Stimulated activated CD4-positive, alpha-beta T cell treated with anti-CD3 and anti-CD28 coated beads, Interleukin-1b, Interleukin-23, amount 100 ng/mL, for 24 hours (primary cell): ENCODE results near the gene LAMA4.

Experiments
- DNase-seq, 4 experiments: peaks; one replicate each; pipeline ENCODE4 v3.0.0-alpha.2; 2020; ENCODE audit warnings: low read depth in 4 of 4, low spot score in 1 of 4

LAMA4 gene

DNA sequence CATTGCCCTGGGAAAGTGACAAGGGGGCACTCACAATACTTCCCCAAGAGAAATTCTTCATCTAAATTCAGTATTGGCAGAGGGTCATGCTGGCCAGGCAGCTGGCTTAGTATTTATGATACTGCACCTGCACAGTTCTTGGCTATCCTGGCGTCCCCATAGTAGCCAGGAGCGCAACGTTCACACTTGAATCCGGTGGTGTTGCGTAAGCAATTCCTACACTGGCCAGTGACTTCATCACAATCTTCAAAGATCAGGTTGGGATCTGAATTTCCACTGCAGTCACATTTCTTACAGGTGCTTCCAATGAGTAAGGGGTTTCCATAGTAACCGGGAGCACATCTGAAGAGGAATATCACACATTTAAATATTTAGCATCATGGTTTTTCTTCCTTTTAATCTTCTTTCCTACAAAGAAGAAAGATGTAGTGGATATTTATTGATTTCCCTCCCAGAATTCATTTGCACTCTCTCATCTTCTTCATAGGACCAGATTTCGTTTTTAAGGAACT lies 62.8 kb downstream of the LAMA4 start:
- DNase-seq, result no peak

- DNase-seq, result no peak
Observed at GRCh38 chr6:112190164-112190563, 64.2 kb downstream of the LAMA4 start.

- no peak for DNase-seq
Observed at GRCh38 chr6:112189494-112189893, 64.9 kb downstream of the LAMA4 start.

DNA sequence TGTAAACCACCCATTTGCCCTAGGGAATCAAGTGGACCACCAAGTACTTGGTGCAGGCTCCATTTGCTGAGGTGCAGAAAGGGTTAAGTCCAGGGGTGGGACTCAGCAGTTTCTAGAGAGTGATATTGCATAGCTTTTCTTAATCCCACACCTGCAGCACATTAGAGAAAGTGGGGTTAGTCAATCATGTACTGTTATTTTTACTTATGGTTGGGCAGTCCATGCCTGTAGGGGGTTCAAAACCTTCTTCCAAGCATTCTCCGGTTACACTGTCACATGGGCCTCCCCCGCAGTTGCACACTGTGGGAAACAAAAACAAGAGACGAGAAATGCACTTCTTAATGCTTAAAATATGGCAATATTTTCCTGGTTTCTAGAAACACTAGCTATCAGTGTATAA lies 65.5 kb downstream of the LAMA4 start:
- no peak for DNase-seq

GRCh38 chr6:112187736-112188135 lies 66.6 kb downstream of the LAMA4 start:
- DNase-seq, result no peak

DNA sequence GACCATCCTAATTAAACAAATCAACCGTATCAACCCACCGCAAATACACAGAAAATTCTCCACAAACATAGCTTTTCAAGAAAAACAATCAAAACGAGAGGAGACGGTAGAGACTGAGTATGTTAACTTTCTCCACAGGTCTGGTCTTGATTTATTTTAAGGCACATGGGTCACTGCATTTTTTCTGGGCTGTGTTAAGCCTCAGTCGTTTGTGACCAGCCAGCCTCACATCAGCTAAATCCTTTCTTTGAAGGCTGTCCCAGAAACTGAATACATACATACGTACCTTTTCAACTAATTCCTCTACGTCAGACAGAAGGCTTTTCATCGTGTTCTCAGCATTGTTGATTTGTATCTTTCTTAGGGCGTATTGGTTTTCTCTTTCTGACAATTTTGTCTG lies 69.4 kb downstream of the LAMA4 start:
- DNase-seq, result no peak

DNA sequence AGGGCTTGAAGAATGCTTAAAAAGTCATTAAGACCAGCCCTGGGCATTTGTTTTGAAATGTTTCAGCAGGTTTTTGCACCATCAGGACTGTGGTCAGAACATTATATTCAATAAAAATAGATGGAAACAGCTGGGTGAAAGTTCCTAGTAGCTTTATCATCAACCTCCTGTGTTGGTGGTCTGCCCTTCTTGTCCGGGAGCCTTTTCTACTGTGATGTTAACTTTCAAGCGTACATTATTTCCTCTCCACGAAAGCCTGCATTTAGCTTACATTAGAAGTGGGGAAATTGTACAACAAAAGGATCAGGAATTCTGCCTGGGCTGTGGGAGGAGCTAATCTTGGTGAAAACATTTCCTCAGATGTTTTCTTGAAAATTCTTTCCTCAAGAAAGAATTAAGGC lies 71.1 kb downstream of the LAMA4 start:
- no peak for DNase-seq

- DNase-seq, result no peak
Observed at GRCh38 chr6:112181130-112181529, 73.2 kb downstream of the LAMA4 start.

GRCh38 chr6:112180095-112180820 lies 74.1 kb downstream of the LAMA4 start:
- DNase-seq, result peak in 2 of 4 experiments; percentile 10 to 18

DNA sequence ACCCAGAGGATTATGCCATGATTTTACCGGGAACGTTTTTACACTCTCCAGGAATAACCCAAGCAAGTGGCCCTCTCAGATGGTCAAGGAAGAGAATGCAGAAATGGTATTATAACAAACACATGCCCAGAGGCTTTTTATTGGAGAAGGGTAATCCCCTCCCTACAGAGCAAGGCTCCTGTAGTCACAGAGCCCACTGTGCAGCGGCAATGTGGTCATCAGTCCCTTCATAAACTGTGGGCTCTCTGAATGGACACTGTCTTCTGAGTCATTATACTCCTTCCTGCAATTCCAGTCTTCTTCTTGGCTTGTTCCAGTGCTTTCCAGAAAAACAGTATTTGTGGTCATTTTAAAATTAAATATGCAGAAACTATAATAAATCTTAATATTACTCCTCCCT lies 74.7 kb downstream of the LAMA4 start:
- DNase-seq, result no peak

DNA sequence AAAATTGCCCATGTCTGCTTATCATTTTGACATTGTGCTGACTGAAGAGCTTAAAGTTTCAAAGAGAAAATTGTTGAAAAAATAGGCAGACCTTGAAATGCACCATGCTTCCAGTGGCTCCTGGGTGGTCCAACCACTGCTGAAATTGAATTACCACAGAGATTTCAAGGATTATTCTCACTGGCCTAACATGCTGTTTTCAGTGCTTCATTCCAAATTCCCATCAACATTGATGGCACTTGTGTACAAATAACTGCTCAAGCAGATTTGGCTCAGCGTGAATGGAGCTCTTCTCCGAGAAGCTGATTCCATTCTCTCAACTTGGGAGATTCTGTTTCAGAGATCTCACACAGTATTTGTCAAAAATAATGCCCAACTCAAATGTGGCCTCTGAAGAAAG lies 75.5 kb downstream of the LAMA4 start:
- DNase-seq, result no peak

GRCh38 chr6:112177092-112177491 lies 77.3 kb downstream of the LAMA4 start:
- DNase-seq, result no peak

DNA sequence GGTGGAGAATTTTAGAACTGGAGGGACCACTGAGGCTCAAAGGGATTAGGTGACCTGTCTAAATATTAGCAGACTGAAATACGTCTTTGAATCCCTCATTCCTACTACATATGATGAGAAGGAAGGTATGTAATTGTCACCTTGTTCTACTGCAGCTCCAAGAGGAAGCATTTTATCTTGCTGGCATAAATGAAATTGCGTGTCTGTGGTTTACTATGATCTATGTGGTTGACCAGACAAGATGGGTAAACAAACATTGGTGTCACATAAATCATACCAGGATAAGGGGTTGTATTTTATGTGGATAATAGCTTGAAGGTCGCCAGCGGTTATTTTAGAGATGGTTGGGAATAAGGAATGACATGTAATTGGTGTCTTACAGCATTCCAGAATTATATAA lies 78.2 kb downstream of the LAMA4 start:
- DNase-seq, result no peak

- no peak for DNase-seq
Observed at GRCh38 chr6:112173221-112173804, 81.1 kb downstream of the LAMA4 start.

DNA sequence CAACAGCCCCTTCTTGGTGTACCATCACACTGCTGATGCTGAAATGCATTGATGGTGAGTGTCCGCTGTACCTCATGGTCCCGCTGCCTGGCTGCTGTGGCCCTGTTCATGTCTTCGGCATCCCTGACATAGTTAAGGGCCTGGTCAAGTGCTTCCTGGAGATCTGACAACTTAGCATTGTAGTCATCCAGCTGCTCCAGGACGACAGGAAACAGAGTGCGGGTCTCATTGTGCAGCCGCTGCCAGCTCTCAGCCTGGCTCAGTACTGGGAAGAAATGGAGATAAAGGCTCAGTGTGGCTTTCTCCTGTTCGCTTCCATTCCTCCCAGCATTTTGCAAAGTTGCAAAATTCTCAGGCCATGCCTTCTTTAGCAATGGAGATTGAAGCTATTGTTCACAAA lies 81.8 kb downstream of the LAMA4 start:
- no peak for DNase-seq

GRCh38 chr6:112169541-112169940 lies 84.8 kb downstream of the LAMA4 start:
- no peak for DNase-seq

GRCh38 chr6:112163295-112164257 lies 90.8 kb downstream of the LAMA4 start:
- DNase-seq, result peak; percentile 69 to 74 (median 70)

DNA sequence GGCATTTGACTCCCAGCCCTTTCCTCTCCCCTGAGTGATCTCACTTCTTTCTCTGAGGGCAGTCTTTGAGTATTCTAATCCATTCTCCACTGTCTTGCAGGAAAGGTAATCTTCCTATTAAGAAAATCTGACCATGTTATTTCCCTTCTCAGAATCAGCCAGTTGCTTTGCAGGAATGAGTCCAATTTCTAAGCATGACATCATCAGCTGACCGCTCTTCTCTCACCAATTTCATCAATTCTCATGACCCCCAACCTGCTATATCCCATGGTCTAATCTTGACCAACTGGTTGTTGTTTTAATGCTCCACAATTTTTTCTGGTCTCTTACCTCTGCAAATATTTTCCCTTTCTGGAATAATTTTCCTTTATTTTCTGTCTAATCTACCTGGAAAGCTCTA lies 93.6 kb downstream of the LAMA4 start:
- DNase-seq, result no peak

- DNase-seq, result no peak
Observed at GRCh38 chr6:112156668-112157067, 97.7 kb downstream of the LAMA4 start.

DNA sequence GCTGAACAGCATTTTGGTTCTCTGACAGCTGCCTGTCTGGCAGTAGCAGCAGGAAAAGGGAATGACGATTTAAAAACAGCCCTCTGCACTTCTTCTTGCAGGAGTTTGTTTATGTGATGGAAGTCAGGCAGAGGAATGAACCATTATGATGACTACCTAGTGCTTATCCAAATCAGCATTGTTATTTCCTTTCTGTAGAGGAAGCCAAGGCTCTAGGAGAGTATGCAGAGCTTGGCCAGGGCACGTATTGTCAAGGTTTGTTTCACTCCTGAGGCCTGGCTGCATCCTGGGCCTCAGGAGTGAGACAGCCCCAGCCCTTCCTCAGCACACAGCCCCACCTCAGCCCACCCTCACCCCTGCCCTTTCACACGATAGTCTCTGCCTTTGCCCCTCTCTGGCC lies 98.5 kb downstream of the LAMA4 start:
- DNase-seq, result no peak

GRCh38 chr6:112154711-112155110 lies 99.7 kb downstream of the LAMA4 start:
- DNase-seq, result no peak
